PFSK-1 (cell line): ENCODE results near the gene POU6F2.

Source experiments
- FOXP2 ChIP-seq: optimal IDR thresholded peaks from 2 replicates; pipeline ENCODE3; 2011; ENCODE audit warnings: borderline replicate concordance, control low read depth, inconsistent platforms; ENCODE audit not compliant: insufficient read depth; ENCODE audit errors: extremely low read length, extremely low read depth
- POLR2AphosphoS5 ChIP-seq: IDR thresholded peaks from 2 replicates; pipeline ENCODE4 v1.6.1; 2012; ENCODE audit warnings: low read depth, mild to moderate bottlenecking, control low read depth, low read length, moderate library complexity
- REST ChIP-seq, 2 experiments: IDR thresholded peaks; 2 replicates each; pipeline versions ENCODE4 v1.6.1 to v1.8.0; 2011 to 2012; ENCODE audit warnings: low read depth in 2 of 2, low read length in 2 of 2, control low read depth in 1 of 2, inconsistent platforms in 1 of 2, mild to moderate bottlenecking in 1 of 2, moderate library complexity in 1 of 2; ENCODE audit not compliant: insufficient read depth in 1 of 2
- SIN3A ChIP-seq: IDR thresholded peaks from 2 replicates; pipeline ENCODE4 v1.6.1; 2012; ENCODE audit warnings: mild to moderate bottlenecking, low read length, moderate library complexity, borderline replicate concordance; ENCODE audit not compliant: insufficient read depth
- TAF1 ChIP-seq: IDR thresholded peaks from 2 replicates; pipeline ENCODE4 v1.6.1; 2012; ENCODE audit warnings: low read length, control low read depth, borderline replicate concordance; ENCODE audit not compliant: insufficient read depth

The POU6F2 gene

GRCh38 chr7:39304178-39304577 is 326.5 kb downstream of the POU6F2 start:
- TF ChIP-seq SIN3A (no peak), TAF1 (no peak), POLR2AphosphoS5 (no peak), REST (IDR thresholded peaks at IDR 0.05; ENCODE audit: insufficient read depth in 1 of 2, low read depth in 2 of 2, low read length in 2 of 2) (no peak), FOXP2 (no peak)

- no peak for TF ChIP-seq FOXP2
- TF ChIP-seq TAF1: no peak
These were observed 327.1 kb downstream of the POU6F2 start for GRCh38 chr7:39304668-39305405.

- no peak for TF ChIP-seq POLR2AphosphoS5
- no peak for TF ChIP-seq SIN3A
- TF ChIP-seq FOXP2: no peak
- no peak for TF ChIP-seq REST (IDR thresholded peaks at IDR 0.05; ENCODE audit: insufficient read depth in 1 of 2, low read depth in 2 of 2, low read length in 2 of 2)
- TF ChIP-seq TAF1: no peak
These were observed 328.4 kb downstream of the POU6F2 start for GRCh38 chr7:39306016-39306570.

GRCh38 chr7:39310699-39311098 is 333.0 kb downstream of the POU6F2 start:
- TF ChIP-seq TAF1 (no peak), REST (IDR thresholded peaks at IDR 0.05; ENCODE audit: insufficient read depth in 1 of 2, low read depth in 2 of 2, low read length in 2 of 2) (no peak), SIN3A (no peak), FOXP2 (no peak), POLR2AphosphoS5 (no peak)

- TF ChIP-seq FOXP2 (no peak), SIN3A (no peak), REST (IDR thresholded peaks at IDR 0.05; ENCODE audit: insufficient read depth in 1 of 2, low read depth in 2 of 2, low read length in 2 of 2) (no peak), TAF1 (no peak), POLR2AphosphoS5 (no peak)
These were observed 334.7 kb downstream of the POU6F2 start for GRCh38 chr7:39312254-39312989.
